WERI-Rb-1 (cell line): ENCODE measurements around the gene GALNT13.

Experiments used
- DNase-seq: peaks from one replicate; pipeline ENCODE4 v3.0.0-alpha.2; 2020
- H3K27ac ChIP-seq: fragments of 250-450 bp; sonication (Bioruptor Pico); 2 replicates; pipeline ENCODE4 v1.5.1; 2020; ENCODE audit warnings: mild to moderate bottlenecking, moderate library complexity
- H3K27me3 ChIP-seq: fragments of 250-450 bp; sonication (Bioruptor Pico); 2 replicates; pipeline ENCODE4 v1.5.1; 2021; ENCODE audit warnings: mild to moderate bottlenecking, low read depth, moderate library complexity; ENCODE audit not compliant: insufficient read depth, severe bottlenecking
- H3K36me3 ChIP-seq: fragments of 250-450 bp; sonication (Bioruptor Pico); 2 replicates; pipeline ENCODE4 v1.5.1; 2020; ENCODE audit warnings: mild to moderate bottlenecking, moderate library complexity
- H3K4me3 ChIP-seq: 2 replicates; pipeline ENCODE4 v1.5.1; 2011; ENCODE audit warnings: low read depth, mild to moderate bottlenecking, control low read depth, low read length
- H3K9me3 ChIP-seq: fragments of 250-450 bp; sonication (Bioruptor Pico); 2 replicates; pipeline ENCODE4 v1.5.1; 2021; ENCODE audit warnings: mild to moderate bottlenecking, moderate library complexity; ENCODE audit not compliant: severe bottlenecking
- CTCF ChIP-seq: IDR thresholded peaks from 2 replicates; pipeline ENCODE4 v1.5.1; 2011; ENCODE audit warnings: low read depth, mild to moderate bottlenecking, control low read depth, inconsistent platforms, low read length

The GALNT13 gene

GRCh38 chr2:154187948-154188347 lies 316.2 kb downstream of the GALNT13 start:
- H3K27me3 ChIP-seq = no peaks in the 10 kb centered on the region
- H3K36me3 ChIP-seq = no peaks in the 10 kb centered on the region
- no peak for TF ChIP-seq CTCF
- H3K9me3 ChIP-seq = no peaks in the 10 kb centered on the region
- DNase-seq = no peak
- H3K27ac ChIP-seq = no peak overlapping the region
- H3K4me3 ChIP-seq = no peak overlapping the region

- no peak overlapping the region for H3K4me3 ChIP-seq
- no peak overlapping the region for H3K27ac ChIP-seq
- DNase-seq = no peak
- H3K27me3 ChIP-seq = no peaks in the 10 kb centered on the region
- H3K9me3 ChIP-seq = no peaks in the 10 kb centered on the region
- no peaks in the 10 kb centered on the region for H3K36me3 ChIP-seq
- no peak for TF ChIP-seq CTCF
Measured at GRCh38 chr2:154189953-154190352, 318.2 kb downstream of the GALNT13 start.

- Histone ChIP-seq H3K27ac (no peak overlapping the region), H3K9me3 (no peaks in the 10 kb centered on the region), H3K27me3 (no peaks in the 10 kb centered on the region), H3K4me3 (no peak overlapping the region), H3K36me3 (no peaks in the 10 kb centered on the region)
- no peak for TF ChIP-seq CTCF
- no peak for DNase-seq
Measured at GRCh38 chr2:154193246-154193645, 321.5 kb downstream of the GALNT13 start.

GRCh38 chr2:154194909-154195643 lies 323.4 kb downstream of the GALNT13 start:
- no peak overlapping the region for H3K27ac ChIP-seq

GRCh38 chr2:154195644-154196195 lies 324.0 kb downstream of the GALNT13 start:
- H3K27me3 ChIP-seq = no peaks in the 10 kb centered on the region
- DNase-seq = no peak
- no peaks in the 10 kb centered on the region for H3K36me3 ChIP-seq
- no peaks in the 10 kb centered on the region for H3K9me3 ChIP-seq
- no peak overlapping the region for H3K4me3 ChIP-seq
- no peak for TF ChIP-seq CTCF
- no peak overlapping the region for H3K27ac ChIP-seq

More at GRCh38 chr2:154194909-154195643, 323.4 kb downstream of the GALNT13 start:
- H3K36me3 ChIP-seq = no peaks in the 10 kb centered on the region
- TF ChIP-seq CTCF = no peak
- no peaks in the 10 kb centered on the region for H3K9me3 ChIP-seq
- DNase-seq = no peak
- no peaks in the 10 kb centered on the region for H3K27me3 ChIP-seq
- no peak overlapping the region for H3K4me3 ChIP-seq
